ENCODE data around the gene TMEM94.
"Not testable (repeated sequence)": the region's sequence is repeated elsewhere in the genome, so short reads cannot be mapped to it uniquely, and the experiment has no call there.

The TMEM94 gene

GRCh38 chr17:75445896-75446295 lies 10.5 kb upstream of the TMEM94 start:
- not testable (repeated sequence) for DNase-seq

- DNase-seq, result peak; percentile 89
These were observed 8.2 kb upstream of the TMEM94 start for GRCh38 chr17:75447951-75448856.

GRCh38 chr17:75450270-75450669 lies 6.2 kb upstream of the TMEM94 start:
- no peak for DNase-seq

- DNase-seq, result peak; percentile 44
These were observed 2.2 kb upstream of the TMEM94 start for GRCh38 chr17:75454193-75454592.

- not testable (repeated sequence) for DNase-seq
These were observed 1.8 kb upstream of the TMEM94 start for GRCh38 chr17:75454672-75455071.

GRCh38 chr17:75456039-75456416 lies 407 bp upstream of the TMEM94 start:
- no peak for DNase-seq

- DNase-seq, result peak; percentile 32
These were observed 716 bp downstream of the TMEM94 start for GRCh38 chr17:75457047-75457654.

- no peak for DNase-seq
These were observed 2.8 kb downstream of the TMEM94 start for GRCh38 chr17:75459246-75459589.

- DNase-seq, result peak; percentile 57
These were observed 3.3 kb downstream of the TMEM94 start for GRCh38 chr17:75459590-75460267.

- DNase-seq, result no peak
These were observed 3.9 kb downstream of the TMEM94 start for GRCh38 chr17:75460295-75460694.

- no peak for DNase-seq
These were observed 7.2 kb downstream of the TMEM94 start for GRCh38 chr17:75463603-75464002.

GRCh38 chr17:75465039-75465438 lies 8.6 kb downstream of the TMEM94 start:
- DNase-seq, result no peak

- no peak for DNase-seq
These were observed 11.9 kb downstream of the TMEM94 start for GRCh38 chr17:75468291-75468754.

GRCh38 chr17:75468779-75469373 lies 12.4 kb downstream of the TMEM94 start:
- no peak for DNase-seq

- no peak for DNase-seq
These were observed 14.8 kb downstream of the TMEM94 start for GRCh38 chr17:75471207-75471606.

GRCh38 chr17:75472119-75472518 lies 15.7 kb downstream of the TMEM94 start:
- peak; percentile 73 for DNase-seq

- DNase-seq, result no peak
These were observed 16.8 kb downstream of the TMEM94 start for GRCh38 chr17:75473246-75473645.

GRCh38 chr17:75474736-75475135 lies 18.3 kb downstream of the TMEM94 start:
- DNase-seq, result no peak

- no peak for DNase-seq
These were observed 18.9 kb downstream of the TMEM94 start for GRCh38 chr17:75475144-75475835.

- no peak for DNase-seq
These were observed 19.4 kb downstream of the TMEM94 start for GRCh38 chr17:75475851-75476250.

- DNase-seq, result no peak
These were observed 19.8 kb downstream of the TMEM94 start for GRCh38 chr17:75476271-75476671.

GRCh38 chr17:75476752-75477489 lies 20.5 kb downstream of the TMEM94 start:
- no peak for DNase-seq

All from hematopoietic multipotent progenitor cell treated with erythropoietin and hydrocortisone succinate and interleukin-3 and kit ligand, for 6 days (in vitro differentiated cells).